HepG2 (cell line): ENCODE data around the gene LRRC32. TPM values are rescaled to one million over a fixed set of nuclear protein-coding genes. Genes with fewer than 3 reads are reported as not detected.

Experiments
- ATAC-seq: fragments of 200-7000 bp; cut with Tn5 transposase; 3 replicates; pipeline ENCODE4 v1.9.1; 2020; ENCODE audit warnings: mild to moderate bottlenecking, moderate library complexity
- BruUV-seq: library from RNA; stranded (reverse); fragments of 400-500 nt; replicated peaks from 2 replicates; lab custom pipeline; 2021; lab: Mats Ljungman, UMichigan
- CTCF ChIA-PET: fragments of 300-600 bp; formaldehyde crosslinking; extraction: SDS; loops from one replicate; lab custom pipeline; 2021; ENCODE audit warnings: low total read pairs, inconsistent platforms, low intra/inter-chr PET ratio; lab: Yijun Ruan, JAX
- POLR2A ChIA-PET: fragments of 350-600 bp; sonication (Branson Sonifier 250); formaldehyde crosslinking; loops from one replicate; lab custom pipeline; 2020; ENCODE audit warnings: antibody characterized with exemption, inconsistent platforms; lab: Yijun Ruan, JAX
- DNase-seq: peaks from one replicate; pipeline ENCODE4 v3.0.0-alpha.2; 2015; ENCODE audit warnings: low spot score
- FAIRE-seq: peaks from 3 replicates; lab custom pipeline; 2011; peaks lifted over from hg19 to GRCh38; lab: Jason Lieb, UNC
- H2AFZ ChIP-seq: one replicate; pipeline ENCODE4 v1.6.1; 2011; ENCODE audit warnings: low read length, inconsistent platforms
- H3K27ac ChIP-seq: fragments of 300-600 bp; 3 replicates; pipeline ENCODE4 v1.8.0; 2011; ENCODE audit warnings: mixed run types, mild to moderate bottlenecking, mixed read lengths, low read length, inconsistent platforms; ENCODE audit not compliant: insufficient read depth; ENCODE audit errors: extremely low read length
- H3K27me3 ChIP-seq, 2 experiments: fragments of 200-600 bp in 1 of 2; 2 replicates in 1 of 2; 3 replicates in 1 of 2; pipeline versions ENCODE4 v1.6.0 to v1.8.0; 2011; ENCODE audit warnings: low read length in 2 of 2, mild to moderate bottlenecking in 2 of 2, moderate library complexity in 2 of 2, inconsistent platforms in 1 of 2; ENCODE audit not compliant: insufficient read depth in 2 of 2, control insufficient read depth in 1 of 2
- H3K36me3 ChIP-seq, 2 experiments: fragments of 200-600 bp in 1 of 2; replicated peaks in 1 of 2; 2 replicates in 1 of 2; 3 replicates in 1 of 2; pipeline versions ENCODE4 v1.5.1 to v1.8.0; 2011; ENCODE audit warnings: low read length in 2 of 2, inconsistent platforms in 1 of 2; ENCODE audit not compliant: insufficient read depth in 2 of 2, control insufficient read depth in 1 of 2
- H3K4me1 ChIP-seq: 2 replicates; pipeline ENCODE4 v1.5.1; 2012; ENCODE audit warnings: low read length, inconsistent platforms; ENCODE audit not compliant: insufficient read depth
- H3K4me2 ChIP-seq: 2 replicates; pipeline ENCODE4 v1.6.0; 2011; ENCODE audit warnings: low read depth, low read length, inconsistent platforms
- H3K4me3 ChIP-seq, 3 experiments: fragments of 200-600 bp in 1 of 3; sonication (generic), shearing (Covaris generic) in 1 of 3; replicated peaks in 1 of 3; 2 replicates each; pipeline ENCODE4 v1.5.1; 2011 to 2016; ENCODE audit warnings: low read length in 3 of 3, inconsistent platforms in 2 of 3, low read depth in 2 of 3, mild to moderate bottlenecking in 2 of 3, control low read depth in 1 of 3, mixed read lengths in 1 of 3; ENCODE audit not compliant: insufficient read depth in 1 of 3
- H3K79me2 ChIP-seq: one replicate; pipeline ENCODE4 v1.6.1; 2011; ENCODE audit warnings: low read length, inconsistent platforms; ENCODE audit not compliant: insufficient read depth
- H3K9ac ChIP-seq: 2 replicates; pipeline ENCODE4 v1.6.0; 2011; ENCODE audit warnings: mild to moderate bottlenecking, low read depth, low read length, inconsistent platforms; ENCODE audit not compliant: insufficient read depth
- H3K9me3 ChIP-seq: 2 replicates; pipeline ENCODE4 v1.5.1; 2012; ENCODE audit warnings: mild to moderate bottlenecking, low read length
- H4K20me1 ChIP-seq: 2 replicates; pipeline ENCODE4 v1.6.0; 2011; ENCODE audit warnings: inconsistent platforms, mild to moderate bottlenecking, low read length, moderate library complexity; ENCODE audit not compliant: insufficient read depth
- FOXK1 ChIP-seq: sonication (generic); formaldehyde crosslinking; IDR thresholded peaks from 2 replicates; pipeline ENCODE4 v1.4.0; 2020; ENCODE audit warnings: low read depth, missing genetic modification reagents, borderline replicate concordance
- GLI4 ChIP-seq: sonication (generic); formaldehyde crosslinking; IDR thresholded peaks from 2 replicates; pipeline ENCODE4 v1.5.1; 2020; ENCODE audit warnings: missing genetic modification reagents, mild to moderate bottlenecking, moderate library complexity, borderline replicate concordance
- GZF1 ChIP-seq: sonication (generic); formaldehyde crosslinking; IDR thresholded peaks from 2 replicates; pipeline ENCODE4 v1.5.1; 2020; ENCODE audit warnings: mild to moderate bottlenecking, missing genetic modification reagents
- HDAC2 ChIP-seq: sonication (generic); formaldehyde crosslinking; IDR thresholded peaks from 2 replicates; pipeline ENCODE4 v1.4.0; 2020; ENCODE audit warnings: missing genetic modification reagents
- HNRNPK ChIP-seq: fragments of 200-400 bp; formaldehyde crosslinking; IDR thresholded peaks from 2 replicates; pipeline ENCODE4 v1.6.1; 2018; ENCODE audit warnings: low read length, low read depth, moderate library complexity, mild to moderate bottlenecking; ENCODE audit not compliant: poor library complexity, severe bottlenecking
- HNRNPLL ChIP-seq: fragments of 200-400 bp; formaldehyde crosslinking; IDR thresholded peaks from 2 replicates; pipeline ENCODE4 v1.6.1; 2017; ENCODE audit warnings: mild to moderate bottlenecking, low read depth, low read length; ENCODE audit not compliant: poor library complexity, severe bottlenecking
- HNRNPUL1 ChIP-seq: fragments of 200-400 bp; formaldehyde crosslinking; IDR thresholded peaks from 2 replicates; pipeline ENCODE4 v1.6.1; 2017; ENCODE audit warnings: low read depth, mild to moderate bottlenecking, low read length, moderate library complexity
- JUND ChIP-seq: sonication (generic); formaldehyde crosslinking; IDR thresholded peaks from 2 replicates; pipeline ENCODE4 v1.8.0; 2022; ENCODE audit warnings: mild to moderate bottlenecking, missing genetic modification reagents
- MYNN ChIP-seq: sonication (generic); formaldehyde crosslinking; IDR thresholded peaks from 2 replicates; pipeline ENCODE4 v1.4.0; 2020; ENCODE audit warnings: mild to moderate bottlenecking, low read depth, missing genetic modification reagents
- PRPF4 ChIP-seq: fragments of 200-400 bp; formaldehyde crosslinking; IDR thresholded peaks from 2 replicates; pipeline ENCODE4 v1.6.1; 2016; ENCODE audit warnings: low read length, low read depth; ENCODE audit not compliant: poor library complexity, severe bottlenecking
- REXO4 ChIP-seq: sonication (generic); formaldehyde crosslinking; IDR thresholded peaks from 2 replicates; pipeline ENCODE4 v1.8.0; 2022; ENCODE audit warnings: missing genetic modification reagents, mild to moderate bottlenecking, borderline replicate concordance
- RXRA ChIP-seq: sonication (generic); formaldehyde crosslinking; IDR thresholded peaks from 2 replicates; pipeline ENCODE4 v1.5.1; 2020; ENCODE audit warnings: missing genetic modification reagents
- SAFB2 ChIP-seq: sonication (generic); formaldehyde crosslinking; IDR thresholded peaks from 2 replicates; pipeline ENCODE4 v1.5.1; 2020; ENCODE audit warnings: missing genetic modification reagents, low read depth, mild to moderate bottlenecking, borderline replicate concordance
- SPEN ChIP-seq: sonication (generic); formaldehyde crosslinking; IDR thresholded peaks from 2 replicates; pipeline ENCODE4 v1.5.1; 2020; ENCODE audit warnings: low read depth, mild to moderate bottlenecking, missing genetic modification reagents
- ZNF558 ChIP-seq: sonication (generic); formaldehyde crosslinking; IDR thresholded peaks from 2 replicates; pipeline ENCODE4 v1.9.0; 2022; ENCODE audit warnings: mild to moderate bottlenecking, missing genetic modification reagents, borderline replicate concordance
- ZSCAN12 ChIP-seq: sonication (generic); formaldehyde crosslinking; IDR thresholded peaks from 2 replicates; pipeline ENCODE4 v1.9.0; 2021; ENCODE audit warnings: mild to moderate bottlenecking, missing genetic modification reagents
- ZSCAN29 ChIP-seq: sonication (generic); formaldehyde crosslinking; conservative IDR thresholded peaks from 2 replicates; pipeline ENCODE4 v1.4.0; 2020; ENCODE audit warnings: mild to moderate bottlenecking, missing genetic modification reagents
- WGBS: methylation state at CpG from one replicate; pipeline ENCODE4 v1.1.6; 2017; ENCODE audit warnings: low lambda C conversion rate; 5-methylcytosine and 5-hydroxymethylcytosine counted together
- in situ Hi-C: cut with HindIII; loops from 2 replicates; pipeline ENCODE4 v1.10.0; 2017; ENCODE audit warnings: low pct_unique_long_range_greater_than_20kb; ENCODE audit not compliant: extremely low pct_ligation_motif_present
- intact Hi-C: fragments of 100-400 bp; cut with micrococcal nuclease; formaldehyde crosslinking; loops from one replicate; pipeline ENCODE4 v1.10.0; 2022; ENCODE audit not compliant: unreplicated experiment
- polyA plus RNA-seq, 8 experiments: library from polyadenylated mRNA; depleted of rRNA in 3 of 8; stranded (reverse) in 7 of 8; unstranded in 1 of 8; fragments of >200 nt; fragmentation: Illumina TruSeq in 4 of 8; extraction: Trizol in 4 of 8; gene quantifications; 2 replicates each; pipeline versions ENCODE4 v1.2.1 to v1.2.3, GENCODE V29; 2011 to 2016; ENCODE audit warnings: low read depth in 4 of 8, missing spikeins in 1 of 8, mixed read lengths in 1 of 8; ENCODE audit not compliant: insufficient read depth in 1 of 8
- total RNA-seq, 5 experiments: library from RNA; depleted of rRNA; stranded (reverse); fragments of >200 nt; fragmentation: Illumina TruSeq; extraction: Trizol; gene quantifications; 2 replicates each; pipeline ENCODE4 v1.2.3, GENCODE V29; 2016; ENCODE audit warnings: low read depth in 1 of 5
- TF ChIP-seq, protein P1 (sequence below): sonication (generic); formaldehyde crosslinking; IDR thresholded peaks from 2 replicates; pipeline ENCODE4 v1.8.0; 2022; ENCODE audit warnings: missing genetic modification reagents, mild to moderate bottlenecking, inconsistent platforms, borderline replicate concordance

The LRRC32 gene
- total and polyA plus RNA-seq, 2 of the 13 experiments (the other 11 are each of a cell fraction or from before 2014, with no cell fraction given) = 0.07 TPM; not detected in 1

DNA sequence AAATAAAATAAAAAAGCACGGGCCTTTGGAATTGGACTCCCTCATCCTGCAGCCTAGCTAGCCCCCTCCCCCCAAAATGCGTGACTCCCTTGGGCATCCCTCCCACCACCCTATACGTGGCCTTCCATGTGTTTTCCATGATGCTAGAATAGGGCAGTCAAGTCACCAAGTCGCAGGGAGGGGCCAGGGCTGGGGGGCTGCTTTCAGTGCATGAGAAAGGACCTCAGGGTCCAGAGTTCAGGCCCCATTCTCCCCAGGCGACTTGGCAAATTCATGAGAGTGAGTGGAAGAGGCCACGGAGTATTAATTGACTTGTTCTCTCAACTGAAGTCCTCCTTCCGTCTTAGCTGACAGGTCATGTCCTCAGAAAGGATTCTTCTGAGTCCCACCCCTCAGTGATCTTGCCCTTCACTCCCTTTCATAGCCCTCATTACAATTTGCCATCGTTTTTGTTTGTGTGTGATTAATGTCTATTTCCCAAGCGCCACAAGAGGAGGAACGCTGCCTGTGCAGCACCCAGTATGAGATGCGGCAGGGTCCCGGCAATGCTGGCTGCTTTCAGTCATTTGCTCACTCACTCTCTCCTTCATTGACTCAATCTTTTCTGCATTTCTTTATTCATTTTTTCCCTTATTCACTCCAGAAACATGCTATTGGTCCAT, 17.4 kb downstream of the LRRC32 start:
- FAIRE-seq (no peak), DNase-seq (no peak)
- Histone ChIP-seq H3K79me2 (no peaks in the 10 kb centered on the region), H3K9me3 (no peaks in the 10 kb centered on the region), H3K27me3 (peaks cover 3 to 20% of the 10 kb centered on the region in 2 experiments; a peak in 4 of 5 replicates)
- no TSS peak for BruUV-seq
- intact Hi-C loops = no loop called here
- TF ChIP-seq SPEN = no peak
- no peak for TF ChIP-seq HNRNPLL
- TF ChIP-seq, all 625 proteins: peak for 0
- ChIA-PET CTCF (no interaction called here), POLR2A (no interaction called here)
- no peak for ATAC-seq
- Histone ChIP-seq H3K36me3 (no peaks in the 10 kb centered on the region), H2AFZ (no peak overlapping the region), H3K4me1 (no peaks in the 10 kb centered on the region), H3K9ac (no peak overlapping the region), H3K27ac (no peak overlapping the region), H3K4me3 (no peak overlapping the region), H4K20me1 (no peaks in the 10 kb centered on the region), H3K4me2 (no peak overlapping the region)
- in situ Hi-C loops = no loop called here
- WGBS = 53% methylated on average over 12 of the region's 12 CpGs

DNA sequence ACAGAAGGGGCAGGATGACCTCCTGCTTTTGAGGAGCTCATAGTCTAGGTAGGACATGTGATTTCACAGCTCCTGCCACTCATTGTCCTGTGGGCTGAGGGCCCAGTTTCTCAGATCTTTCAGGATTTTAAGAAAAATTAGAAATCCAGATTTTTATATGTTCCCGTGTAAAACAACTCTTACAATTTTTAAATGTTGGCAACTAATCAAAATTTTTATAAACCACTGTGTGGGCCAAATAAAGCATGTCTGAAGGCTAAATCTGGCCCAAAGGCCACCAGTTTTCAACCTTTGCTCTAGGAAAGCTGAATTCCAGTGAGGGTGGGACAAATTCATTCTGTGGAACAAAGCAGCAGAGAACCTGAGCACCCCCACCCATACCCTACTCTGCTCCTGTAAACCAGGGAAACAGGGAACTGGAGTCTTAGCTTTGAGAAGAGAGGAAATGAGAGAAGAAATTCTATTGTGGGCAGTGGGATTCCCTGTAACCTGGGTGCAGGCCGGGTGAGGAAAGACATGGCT, 20.6 kb downstream of the LRRC32 start:
- 3% methylated on average over 2 of the region's 2 CpGs for WGBS
- POLR2A ChIA-PET = no interaction called here
- ATAC-seq (no peak), FAIRE-seq (no peak), DNase-seq (no peak)
- CTCF ChIA-PET = no interaction called here
- Histone ChIP-seq H3K4me1 (no peaks in the 10 kb centered on the region), H3K27me3 (peaks cover 2 to 3% of the 10 kb centered on the region in 2 experiments; a peak in 2 of 5 replicates), H2AFZ (no peak overlapping the region), H4K20me1 (no peaks in the 10 kb centered on the region), H3K9me3 (no peaks in the 10 kb centered on the region), H3K4me2 (no peak overlapping the region), H3K27ac (no peak overlapping the region), H3K4me3 (no peak overlapping the region), H3K9ac (no peak overlapping the region), H3K36me3 (no peaks in the 10 kb centered on the region), H3K79me2 (no peaks in the 10 kb centered on the region)
- intact Hi-C loops = no loop called here
- in situ Hi-C loops = no loop called here
- no TSS peak for BruUV-seq
- TF ChIP-seq, protein P1, sequence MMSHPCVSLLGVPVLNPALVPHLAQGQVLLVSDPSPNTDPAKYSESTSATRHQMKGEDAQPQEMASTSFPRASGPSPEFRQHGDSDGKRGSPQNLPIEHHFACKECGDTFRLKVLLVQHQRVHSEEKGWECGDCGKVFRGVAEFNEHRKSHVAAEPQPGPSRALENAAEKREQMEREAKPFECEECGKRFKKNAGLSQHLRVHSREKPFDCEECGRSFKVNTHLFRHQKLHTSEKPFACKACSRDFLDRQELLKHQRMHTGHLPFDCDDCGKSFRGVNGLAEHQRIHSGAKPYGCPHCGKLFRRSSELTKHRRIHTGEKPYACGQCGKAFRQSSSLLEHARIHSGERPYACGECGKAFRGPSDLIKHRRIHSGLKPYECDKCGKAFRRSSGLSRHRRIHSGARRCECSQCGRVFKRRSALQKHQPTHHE (CRISPR knock-in tag) = no peak
- TF ChIP-seq HNRNPK = no peak
- no peak for TF ChIP-seq GLI4 (CRISPR knock-in tag)
- no peak for TF ChIP-seq ZSCAN29 (CRISPR knock-in tag)
- TF ChIP-seq JUND (CRISPR knock-in tag) = no peak
- TF ChIP-seq MYNN = no peak
- TF ChIP-seq SAFB2 (CRISPR knock-in tag) = no peak
- TF ChIP-seq ZNF558 (CRISPR knock-in tag) = no peak
- TF ChIP-seq PRPF4 = no peak
- no peak for TF ChIP-seq ZSCAN12 (CRISPR knock-in tag)
- TF ChIP-seq HDAC2 (CRISPR knock-in tag) = no peak
- TF ChIP-seq RXRA (CRISPR knock-in tag) = no peak
- TF ChIP-seq GZF1 (CRISPR knock-in tag) = no peak
- TF ChIP-seq FOXK1 (CRISPR knock-in tag) = no peak
- TF ChIP-seq HNRNPUL1 = no peak
- no peak for TF ChIP-seq REXO4 (CRISPR knock-in tag)
